Stimulated activated CD8-positive, alpha-beta memory T cell treated with anti-CD3 and anti-CD28 coated beads, Interleukin-4, amount 100 ng/mL, for 4 hours (primary cell): Measurements from ENCODE around the gene EXOSC5.
A peak's percentile ranks its signal among the peaks of the same experiment; 100 is the strongest.
"Not testable (repeated sequence)": the region's sequence is repeated elsewhere in the genome, so short reads cannot be mapped to it uniquely, and the experiment has no call there.

Experiments
- DNase-seq, 2 donors: peaks; one replicate each; pipeline ENCODE4 v3.0.0-alpha.2; 2020; ENCODE audit warnings: low read depth in 2 of 2, low spot score in 1 of 2

The EXOSC5 gene

DNA sequence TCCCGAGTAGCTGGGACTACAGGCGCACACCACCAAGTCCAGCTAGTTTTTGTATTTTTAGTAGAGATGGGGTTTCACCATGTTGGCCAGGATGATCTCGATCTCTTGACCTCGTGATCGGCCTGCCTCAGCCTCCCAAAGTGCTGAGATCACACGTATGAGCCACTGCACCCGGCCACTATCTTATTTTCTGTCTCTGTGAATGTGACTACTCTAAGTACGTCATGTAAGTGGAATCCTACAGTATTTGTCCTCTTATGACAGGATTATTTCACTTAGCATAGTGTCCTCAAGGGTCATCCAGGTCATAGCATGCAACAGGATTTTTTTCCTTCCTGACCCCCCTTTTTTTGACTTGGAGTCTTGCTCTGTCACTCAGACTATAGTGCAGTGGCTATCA, 25.6 kb downstream of the EXOSC5 start:
- DNase-seq: no peak

DNA sequence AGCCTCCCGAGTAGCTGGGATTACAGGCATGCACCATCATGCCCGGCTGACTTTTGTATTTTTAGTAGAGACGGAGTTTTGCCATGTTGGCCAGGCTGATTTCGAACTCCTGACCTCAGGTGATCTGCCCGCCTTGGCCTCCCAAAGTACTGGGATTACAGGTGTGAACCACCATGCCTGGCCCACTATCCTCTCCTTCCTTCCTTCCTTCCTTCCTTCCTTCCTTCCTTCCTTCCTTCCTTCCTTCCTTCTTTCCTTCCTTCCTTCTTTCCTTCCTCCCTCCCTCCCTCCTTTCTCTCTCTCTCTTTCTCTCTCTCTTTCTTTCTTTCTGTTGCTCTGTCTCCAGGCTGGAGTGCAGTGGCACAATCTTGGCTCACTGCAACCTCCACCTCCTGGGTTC, 26.0 kb downstream of the EXOSC5 start:
- DNase-seq: not testable (repeated sequence)

DNA sequence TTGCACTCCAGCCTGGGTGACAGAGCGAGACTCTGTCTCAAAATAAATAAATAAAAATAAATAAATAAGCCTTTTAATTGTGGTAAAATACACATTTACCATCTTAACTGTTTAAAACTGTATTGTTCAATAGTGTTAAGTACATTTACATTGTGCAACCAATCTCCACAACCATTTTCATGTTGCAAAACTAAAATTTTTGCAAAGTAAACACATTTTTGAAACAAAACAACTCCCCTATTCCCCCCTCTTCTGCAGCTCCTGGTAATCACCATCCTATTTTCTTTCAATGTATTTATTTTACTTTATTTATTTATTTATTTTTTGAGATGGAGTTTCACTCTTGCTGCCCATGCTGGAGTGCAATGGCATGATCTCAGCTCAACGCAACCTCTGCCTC, 27.4 kb downstream of the EXOSC5 start:
- DNase-seq: no peak

DNA sequence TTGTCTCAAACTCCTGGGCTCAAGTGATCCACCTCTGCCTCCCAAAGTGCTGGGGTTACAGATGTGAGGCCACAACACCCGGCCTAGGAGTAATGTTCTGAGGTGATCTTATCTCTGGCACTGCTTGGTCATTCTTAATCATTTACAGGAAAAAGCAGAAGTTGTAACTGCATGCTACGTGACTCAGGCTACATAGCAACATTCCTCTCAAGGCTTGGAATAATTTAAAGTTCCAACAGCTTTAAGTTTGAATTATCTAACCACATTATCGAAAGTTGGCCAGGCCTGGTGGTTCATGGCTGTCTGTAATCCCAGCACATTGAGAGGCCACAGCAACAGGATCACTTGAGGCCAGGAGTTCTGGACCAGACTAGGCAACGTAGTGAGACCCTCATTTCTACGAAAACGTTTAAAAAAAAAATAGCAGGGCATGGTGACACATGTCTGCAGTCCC, 29.3 kb downstream of the EXOSC5 start:
- DNase-seq: no peak

DNA sequence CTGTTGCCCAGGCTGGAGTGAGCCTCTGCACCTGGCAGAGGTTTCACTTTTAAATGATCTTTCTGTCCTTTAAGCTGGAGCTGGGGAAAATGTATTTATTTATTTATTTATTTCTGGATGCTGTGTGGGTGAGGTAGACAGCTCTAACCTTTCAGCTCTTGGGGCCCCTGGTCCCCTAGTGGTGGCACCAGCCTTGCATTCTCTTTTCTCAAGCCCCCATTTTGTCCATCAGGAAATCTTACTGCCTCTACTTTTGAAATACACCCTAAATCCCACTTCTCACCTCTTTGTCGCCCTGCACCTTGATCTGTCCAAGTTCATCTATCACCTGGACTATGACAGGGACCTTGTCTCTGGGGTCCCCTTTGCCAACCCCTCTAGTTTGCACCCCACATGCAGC, 31.1 kb downstream of the EXOSC5 start:
- no peak for DNase-seq

DNA sequence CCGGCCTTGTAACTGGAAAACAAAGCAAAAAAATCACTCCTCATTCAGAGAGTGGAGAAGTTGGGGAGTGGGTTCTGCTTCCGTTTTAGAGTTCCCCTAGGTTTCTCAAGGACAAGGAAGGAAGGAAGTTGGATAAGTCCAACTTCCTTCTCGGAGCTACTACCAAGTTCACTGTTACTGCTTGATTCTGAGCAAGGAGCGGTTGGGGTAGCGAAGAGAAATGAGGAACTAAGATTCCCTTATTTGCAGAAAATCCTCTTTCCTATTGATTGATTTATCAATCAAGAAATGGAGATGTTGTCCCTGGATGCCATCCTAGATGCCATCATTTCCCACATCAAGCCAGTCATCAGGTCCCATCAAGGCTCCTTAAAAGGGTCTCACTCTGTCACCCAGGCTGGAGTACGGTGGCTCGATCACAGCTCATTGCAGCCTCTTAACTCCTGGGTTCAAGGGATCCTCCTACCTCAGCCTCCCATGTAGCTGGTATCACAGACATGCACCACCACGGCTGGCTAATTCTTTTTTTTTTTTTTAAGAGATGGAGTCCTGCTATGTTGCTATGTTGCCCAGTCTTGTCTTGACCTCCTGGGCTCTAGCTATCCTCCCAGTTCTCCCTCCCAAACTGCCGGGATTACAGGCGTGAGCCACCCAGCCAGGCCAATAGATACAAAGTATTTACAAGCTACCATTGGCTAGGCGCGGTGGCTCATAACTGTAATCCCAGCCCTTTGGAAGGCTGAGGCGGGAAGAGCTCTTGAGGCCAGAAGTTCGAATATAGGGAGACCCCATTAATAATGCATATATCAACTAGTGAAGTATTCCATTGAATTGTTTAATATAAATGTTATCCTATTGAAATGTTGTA, 32.4 kb downstream of the EXOSC5 start:
- DNase-seq: no peak

DNA sequence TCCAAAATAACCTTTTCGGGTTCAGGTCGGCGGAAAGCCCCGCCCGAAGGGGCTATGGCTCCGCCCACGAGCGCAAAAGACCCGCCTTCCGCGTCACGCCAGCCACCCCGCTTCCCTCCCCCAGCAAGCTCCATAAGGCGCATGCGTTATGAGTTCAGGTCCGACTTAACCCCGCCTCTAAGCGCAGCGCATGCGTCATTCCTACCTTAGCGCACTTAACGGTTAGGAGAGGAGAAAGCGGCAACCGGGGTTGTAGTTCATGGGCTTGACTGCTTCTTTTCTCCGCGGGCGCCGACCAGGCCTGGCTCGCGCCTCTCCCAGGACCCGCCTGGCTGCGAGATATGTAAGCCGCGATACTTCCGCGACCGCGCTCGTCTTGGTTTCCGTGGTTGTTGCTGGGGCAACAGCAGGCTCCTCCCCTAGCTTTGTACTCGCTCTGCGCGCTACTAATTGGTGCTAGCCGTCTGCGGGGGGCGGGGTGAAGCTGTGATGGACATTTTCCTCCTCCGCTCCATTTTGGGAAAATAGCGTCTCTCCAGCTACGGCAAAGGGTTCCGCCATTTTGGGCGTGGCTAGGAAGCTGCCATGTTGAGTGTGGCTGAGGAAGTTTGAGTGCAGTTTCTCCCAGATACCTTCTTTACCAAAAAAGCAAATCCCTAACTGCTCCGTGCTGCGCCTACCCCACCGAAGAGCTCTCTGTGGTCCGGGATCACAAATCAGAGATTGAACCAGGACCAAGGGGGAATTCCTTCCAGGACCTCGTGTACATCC, 33.2 kb downstream of the EXOSC5 start, which contains the start of gene B9D2:
Gene B9D2 (minus strand): TSS at position 397 of the 771 bp plus-strand sequence. CDS start 630 bp downstream, outside the sequence.
- peak; percentile 95 to 98 for DNase-seq

DNA sequence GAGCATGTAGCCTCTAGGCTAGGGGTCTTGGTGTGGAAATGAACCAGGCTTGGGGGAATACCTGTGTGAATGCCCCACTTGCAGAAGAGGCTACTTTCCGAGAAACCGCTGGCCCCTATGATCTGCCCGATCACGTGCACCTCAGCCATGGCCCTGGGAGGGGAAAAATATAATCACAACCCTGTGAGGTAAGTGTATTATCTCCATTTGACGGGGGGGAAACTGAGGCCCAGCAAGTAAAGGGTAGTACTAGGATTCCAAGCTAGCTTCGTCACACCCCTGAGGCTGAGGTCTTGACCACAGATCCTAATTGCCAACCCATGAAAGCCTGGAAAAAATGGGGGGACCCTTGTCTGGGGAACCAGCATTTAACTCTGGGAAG, 33.8 kb downstream of the EXOSC5 start:
- no peak for DNase-seq

DNA sequence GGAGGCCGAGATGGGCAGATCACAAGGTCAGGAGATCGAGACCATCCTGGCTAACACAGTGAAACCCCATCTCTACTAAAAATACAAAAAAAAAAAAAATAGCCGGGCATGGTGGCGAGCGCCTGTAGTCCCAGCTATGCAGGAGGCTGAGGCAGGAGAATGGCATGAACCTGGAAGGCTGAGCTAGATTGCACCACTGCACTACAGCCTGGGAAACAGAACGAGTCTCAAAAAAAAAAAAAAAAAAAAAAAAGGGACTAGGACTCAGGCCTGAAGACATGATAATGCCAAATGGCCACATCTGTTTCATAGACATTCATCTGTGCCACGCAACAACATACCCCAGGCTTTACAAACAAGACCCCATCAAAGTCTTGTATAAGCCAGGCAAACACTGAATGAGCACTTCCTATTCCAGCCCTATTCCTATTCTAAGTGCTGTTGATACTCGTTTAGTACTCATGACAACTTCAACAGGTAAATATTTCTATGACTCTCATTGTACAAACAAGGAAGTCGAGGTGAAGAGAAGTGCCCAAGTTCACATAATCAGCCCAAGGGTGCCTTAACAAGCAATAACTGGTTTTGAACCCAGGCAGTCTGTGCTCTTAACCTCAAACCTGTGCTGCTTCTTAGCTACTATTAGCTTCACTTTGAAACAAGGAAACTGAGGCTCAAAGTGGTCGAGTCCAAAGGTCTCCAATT, 34.9 kb downstream of the EXOSC5 start:
- no peak for DNase-seq

DNA sequence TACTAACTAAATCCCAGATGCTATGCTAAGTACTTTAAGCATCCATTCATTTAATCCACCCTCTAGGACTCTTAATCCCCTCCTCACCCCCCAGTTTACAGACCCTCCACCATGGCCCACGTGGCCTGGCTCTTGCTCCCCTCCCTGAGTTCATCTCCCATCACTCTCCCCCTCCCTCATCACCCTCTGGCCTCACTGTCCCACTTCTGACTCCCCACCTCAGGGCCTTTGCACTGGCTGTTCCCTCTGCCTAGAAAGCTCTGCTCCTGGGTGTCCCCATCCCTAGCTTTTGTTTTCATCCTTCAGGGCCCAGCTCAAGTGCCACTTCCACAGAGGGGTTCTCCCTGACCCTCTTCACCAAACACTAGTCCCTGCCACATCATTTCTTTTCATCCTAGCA, 37.4 kb downstream of the EXOSC5 start:
- DNase-seq: no peak

DNA sequence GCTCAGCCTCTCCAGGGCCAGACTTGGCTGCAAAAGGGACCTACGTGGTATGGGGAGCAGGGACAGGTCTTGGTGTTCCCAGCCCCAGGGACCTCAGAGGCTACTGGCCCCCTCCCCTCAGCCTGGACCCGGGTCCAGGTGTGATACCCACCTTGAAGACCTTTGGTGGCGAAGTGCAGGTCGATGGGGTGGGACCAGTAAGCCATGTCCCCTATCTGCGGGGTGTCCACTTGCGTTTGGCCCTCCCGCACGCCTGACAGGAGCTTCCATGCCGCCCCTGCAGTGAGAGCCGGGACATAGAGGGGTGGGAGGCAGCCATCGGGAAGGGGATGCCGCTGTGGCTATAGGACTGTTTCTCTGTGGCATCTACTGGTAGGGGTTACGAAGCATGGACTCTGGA, 39.4 kb downstream of the EXOSC5 start:
- DNase-seq: no peak

DNA sequence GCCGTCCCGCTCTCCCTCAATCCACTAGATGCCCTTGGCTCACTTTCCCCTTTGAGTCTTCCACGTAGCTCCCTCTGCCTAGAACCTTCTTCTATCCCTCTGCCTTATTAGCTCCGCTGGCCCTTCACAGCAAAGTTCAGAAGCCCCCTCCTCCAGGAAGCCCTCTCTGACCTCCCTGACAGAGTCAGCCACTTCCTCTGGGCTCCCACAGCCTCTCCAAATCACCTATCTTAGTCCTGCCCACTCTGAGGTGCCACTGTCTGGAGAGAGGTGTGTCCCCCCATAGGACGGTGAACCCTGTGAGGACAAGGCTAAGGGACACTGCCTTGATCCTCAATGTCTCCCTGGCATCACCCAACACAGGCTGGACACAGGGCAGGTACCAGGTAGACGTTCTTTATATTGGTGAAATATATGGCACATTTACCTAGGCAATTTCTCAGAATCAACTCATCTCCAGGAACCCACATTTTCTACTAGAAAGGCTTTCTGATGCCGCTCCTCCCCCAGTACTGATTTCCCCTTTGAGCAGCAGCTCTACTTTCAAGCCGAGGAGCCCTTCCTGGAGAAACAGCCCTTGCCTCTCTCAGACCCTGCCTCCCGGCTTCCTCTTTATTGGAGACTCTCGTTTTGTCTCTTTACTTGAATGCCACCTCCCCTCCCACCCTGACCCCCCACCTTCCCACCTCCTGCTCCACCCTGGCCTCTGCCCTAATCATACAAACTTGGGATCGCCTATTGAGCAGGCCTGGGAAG, 40.0 kb downstream of the EXOSC5 start:
- DNase-seq: no peak

DNA sequence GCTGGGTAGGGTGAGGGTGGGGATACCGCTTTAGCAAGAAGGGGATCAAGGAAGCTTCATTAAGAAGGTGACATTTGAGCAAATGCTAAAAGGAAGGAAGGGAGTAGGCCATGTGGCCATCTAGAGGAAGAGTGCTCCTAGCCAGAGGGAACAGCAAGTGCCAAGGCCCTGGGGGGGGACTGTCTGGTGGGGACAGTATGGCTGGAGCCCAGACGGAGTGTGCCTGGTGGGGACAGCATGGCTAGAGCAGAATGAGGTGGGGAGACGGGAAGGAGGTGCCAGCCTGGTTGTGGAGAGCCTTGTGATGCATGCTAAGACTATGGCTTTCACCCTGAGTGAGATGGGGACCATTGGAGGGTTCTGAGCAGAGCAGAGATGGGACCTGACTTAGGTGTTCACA, 41.4 kb downstream of the EXOSC5 start:
- DNase-seq: no peak

DNA sequence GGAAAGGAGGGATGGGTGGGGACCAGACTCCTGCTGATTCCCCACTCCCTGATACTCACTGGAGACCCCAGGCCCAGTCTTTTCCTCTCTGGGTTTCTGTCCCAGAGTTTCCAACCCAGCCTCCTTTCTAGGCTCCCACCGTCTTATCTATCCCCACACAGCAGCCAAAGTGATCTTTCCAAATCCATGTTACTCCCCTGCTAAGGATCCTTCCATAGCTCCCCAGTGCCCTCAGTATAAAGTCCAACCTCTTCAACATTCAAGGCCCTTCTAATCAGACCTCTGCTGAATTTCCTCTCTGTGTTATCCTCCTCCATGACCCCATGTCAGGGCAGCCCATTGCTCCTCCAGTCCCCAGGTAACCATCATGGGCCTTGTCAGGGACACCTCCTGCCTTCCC, 42.1 kb downstream of the EXOSC5 start:
- no peak for DNase-seq

DNA sequence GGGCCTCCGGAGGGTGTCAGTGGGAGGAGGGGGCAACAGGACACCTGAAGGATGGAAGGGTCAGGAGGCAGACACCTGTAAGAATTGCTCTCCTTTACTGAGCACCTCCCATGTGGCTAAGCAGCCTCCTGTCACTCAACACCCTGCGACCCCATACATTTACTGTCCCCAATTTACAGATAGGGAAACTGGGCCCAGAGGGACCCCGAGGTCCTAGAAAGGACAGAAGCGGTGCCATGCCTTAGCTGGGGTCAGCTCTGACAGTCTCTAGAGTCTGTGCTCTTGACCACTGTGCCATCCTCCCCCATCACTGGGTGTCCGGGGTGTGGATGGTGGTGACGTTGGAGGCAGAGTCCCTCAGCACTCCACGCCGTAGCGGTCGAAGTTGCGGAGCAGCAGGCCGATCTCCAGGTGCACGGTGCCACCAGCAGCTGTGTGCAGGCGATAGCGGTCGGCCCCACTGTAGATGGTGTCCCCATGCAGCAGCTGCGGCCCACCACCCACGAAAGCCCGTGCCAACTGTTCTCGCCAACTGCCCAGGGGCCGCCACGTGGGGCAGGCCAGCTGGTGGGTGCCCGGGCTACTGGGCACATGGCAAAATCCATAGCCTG, 42.7 kb downstream of the EXOSC5 start:
- no peak for DNase-seq

DNA sequence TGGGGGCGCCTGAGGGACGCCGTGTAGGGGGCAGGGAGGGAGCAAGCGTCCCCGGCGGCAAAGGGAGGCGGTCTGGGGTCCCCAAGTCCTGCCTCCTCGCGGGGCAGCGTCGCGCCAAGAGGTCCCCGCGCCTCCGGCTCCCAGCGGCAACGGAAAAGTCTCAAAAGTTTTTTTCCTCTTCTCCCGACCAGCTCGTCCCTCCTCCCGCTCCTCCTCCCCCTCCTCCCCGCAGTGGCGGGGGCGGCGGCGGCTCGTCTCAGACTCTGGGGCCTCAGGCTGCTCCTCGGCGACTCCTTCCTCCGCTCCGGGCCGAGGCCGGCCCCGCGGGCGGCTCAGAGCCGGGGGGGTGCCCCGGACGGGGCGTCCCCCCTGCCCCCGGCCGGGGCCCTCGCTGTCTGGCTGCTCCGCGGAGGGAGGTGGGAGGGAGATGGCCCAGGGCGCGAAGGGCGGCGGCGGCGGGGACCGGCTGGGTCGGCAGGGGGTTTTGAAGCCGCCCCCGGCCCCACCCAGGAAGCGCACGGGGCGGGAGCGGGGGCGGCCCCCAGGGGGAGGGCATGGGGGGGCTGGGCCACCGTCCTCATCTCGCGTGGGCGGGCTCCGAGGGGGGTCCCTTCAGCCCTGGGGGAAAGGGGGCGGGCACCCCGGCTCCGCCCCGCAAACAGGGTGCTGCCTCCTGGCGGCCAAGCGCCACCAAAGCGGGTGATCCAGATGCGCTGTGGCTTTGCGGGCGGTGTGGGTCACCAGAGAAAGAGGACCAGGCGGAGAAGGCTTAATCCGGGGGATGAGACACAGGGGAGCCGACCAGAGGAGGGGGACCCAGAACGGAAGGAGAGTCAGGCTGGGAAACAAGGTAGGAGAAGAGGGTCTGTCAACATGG, 43.5 kb downstream of the EXOSC5 start, which contains the start of gene TGFB1:
Gene TGFB1 (minus strand): TSS at position 457 of the 877 bp plus-strand sequence. CDS start 878 bp downstream, outside the sequence.
- DNase-seq: peak; percentile 84 to 93

DNA sequence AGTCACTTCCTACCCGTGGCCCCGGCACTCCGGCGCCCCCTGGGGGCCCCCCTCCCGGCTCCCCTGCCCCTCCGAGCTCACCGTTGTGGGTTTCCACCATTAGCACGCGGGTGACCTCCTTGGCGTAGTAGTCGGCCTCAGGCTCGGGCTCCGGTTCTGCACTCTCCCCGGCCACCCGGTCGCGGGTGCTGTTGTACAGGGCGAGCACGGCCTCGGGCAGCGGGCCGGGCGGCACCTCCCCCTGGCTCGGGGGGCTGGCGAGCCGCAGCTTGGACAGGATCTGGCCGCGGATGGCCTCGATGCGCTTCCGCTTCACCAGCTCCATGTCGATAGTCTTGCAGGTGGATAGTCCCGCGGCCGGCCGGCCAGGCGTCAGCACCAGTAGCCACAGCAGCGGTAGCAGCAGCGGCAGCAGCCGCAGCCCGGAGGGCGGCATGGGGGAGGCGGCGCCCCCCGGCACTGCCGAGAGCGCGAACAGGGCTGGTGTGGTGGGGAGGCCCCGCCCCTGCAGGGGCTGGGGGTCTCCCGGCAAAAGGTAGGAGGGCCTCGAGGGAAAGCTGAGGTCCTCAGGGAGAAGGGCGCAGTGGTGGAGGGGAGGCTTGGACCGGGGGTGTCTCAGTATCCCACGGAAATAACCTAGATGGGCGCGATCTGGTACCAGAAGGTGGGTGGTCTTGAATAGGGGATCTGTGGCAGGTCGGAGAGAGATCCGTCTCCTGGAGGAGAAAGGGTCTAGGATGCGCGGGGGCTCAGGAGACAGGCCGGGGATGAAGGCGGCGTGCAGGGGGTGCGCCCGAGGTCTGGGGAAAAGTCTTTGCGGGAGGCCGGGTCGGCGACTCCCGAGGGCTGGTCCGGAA, 44.3 kb downstream of the EXOSC5 start:
- peak; percentile 46 to 68 for DNase-seq

DNA sequence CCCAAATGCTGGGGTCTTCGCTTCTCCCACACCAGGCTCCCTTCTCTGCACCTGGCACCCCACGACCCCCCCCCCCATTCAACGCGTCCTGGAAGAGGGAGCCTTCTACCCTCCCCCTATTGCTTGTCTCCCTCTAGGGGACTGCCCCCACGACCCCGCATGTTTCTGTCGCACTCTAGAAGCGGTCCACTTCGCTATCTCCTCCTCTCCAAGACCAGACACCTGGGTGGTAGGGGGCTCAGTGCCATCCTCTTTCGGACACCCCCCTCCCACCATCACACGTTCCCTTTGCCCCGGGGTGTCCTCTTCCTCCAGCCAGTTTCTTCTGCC, 44.9 kb downstream of the EXOSC5 start:
- no peak for DNase-seq
